ENCODE measurements around the gene CBLN3.

CBLN3 gene

GRCh38 chr14:24378981-24379906 is 50.2 kb downstream of the CBLN3 start:
- no peak for DNase-seq

DNA sequence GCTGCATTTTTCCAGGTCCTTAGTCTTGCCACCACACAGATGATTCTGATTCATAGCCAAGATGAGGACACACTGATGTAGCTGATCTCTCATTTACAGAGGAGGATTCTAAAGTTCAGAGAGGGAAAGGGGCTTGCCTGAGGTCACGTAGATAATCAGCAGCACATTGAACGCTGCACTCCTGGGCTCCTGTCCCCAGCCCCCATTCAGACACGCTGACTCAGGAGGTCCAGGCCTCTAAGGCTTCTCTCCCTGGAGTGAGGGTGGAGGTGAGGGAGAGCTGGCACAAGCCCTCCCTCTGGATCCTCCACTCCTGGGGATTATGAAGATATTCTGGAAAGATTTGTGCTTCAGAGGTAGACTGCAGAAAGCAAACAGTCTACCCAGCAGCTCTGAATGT is 51.1 kb downstream of the CBLN3 start:
- DNase-seq = no peak

DNA sequence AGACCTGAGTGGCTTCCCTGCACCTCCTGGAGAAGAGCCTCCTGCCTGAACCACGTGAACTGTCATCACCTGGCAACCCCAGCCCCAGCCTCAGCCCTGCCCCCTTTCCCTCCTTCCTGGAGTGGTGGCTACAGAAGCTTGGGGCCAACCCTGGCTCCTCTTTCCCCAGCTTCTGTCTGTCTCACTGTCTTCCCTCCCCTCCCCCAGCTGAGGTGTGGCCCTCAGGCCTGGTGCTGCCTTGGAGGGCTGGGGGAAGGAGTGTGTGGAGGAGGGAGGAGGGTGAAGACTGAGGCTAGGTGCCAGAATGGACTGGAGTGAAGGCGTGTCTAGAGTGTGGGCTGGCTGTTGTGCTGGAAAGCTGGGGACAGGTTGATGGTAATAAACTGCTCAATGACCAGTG is 51.8 kb downstream of the CBLN3 start:
- DNase-seq = no peak

DNA sequence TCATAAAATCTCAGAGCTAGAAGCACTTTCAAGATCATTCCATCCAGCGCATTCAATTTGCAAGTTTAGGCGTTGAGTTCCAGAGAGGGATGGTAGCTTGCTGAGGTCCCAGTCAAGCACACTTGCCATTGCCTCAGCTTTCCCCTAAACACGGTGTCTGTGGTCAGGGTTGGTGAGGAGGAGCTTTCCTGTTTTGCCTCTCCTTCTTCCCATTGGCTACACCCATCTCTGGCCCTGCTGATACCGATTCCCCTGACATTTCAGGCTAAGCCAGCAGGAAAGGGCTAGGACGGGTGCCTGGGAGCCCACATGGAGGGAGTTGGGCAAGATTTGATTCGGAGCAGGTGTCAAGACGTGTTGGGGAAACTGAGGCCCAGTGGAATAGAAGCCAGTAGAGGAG is 52.3 kb downstream of the CBLN3 start:
- no peak for DNase-seq
